GM18951 (cell line): ENCODE results near the gene ATG16L2.
A peak's percentile ranks its signal among the peaks of the same experiment; 100 is the strongest.
"Not testable (repeated sequence)": the region's sequence is repeated elsewhere in the genome, so short reads cannot be mapped to it uniquely, and the experiment has no call there.

Experiments used
- POLR2A ChIP-seq: IDR thresholded peaks from 4 replicates; pipeline ENCODE4 v1.6.1; 2011; ENCODE audit warnings: mild to moderate bottlenecking; ENCODE audit not compliant: insufficient read length, insufficient read depth; ENCODE audit errors: extremely low read depth
- in situ Hi-C: fragments of 300-500 bp; cut with MboI; formaldehyde crosslinking; loops from one replicate; pipeline ENCODE4 v1.12.0; 2022; ENCODE audit warnings: low sequenced_read_pairs, mixed read lengths, inconsistent platforms; ENCODE audit not compliant: unreplicated experiment

ATG16L2 gene

DNA sequence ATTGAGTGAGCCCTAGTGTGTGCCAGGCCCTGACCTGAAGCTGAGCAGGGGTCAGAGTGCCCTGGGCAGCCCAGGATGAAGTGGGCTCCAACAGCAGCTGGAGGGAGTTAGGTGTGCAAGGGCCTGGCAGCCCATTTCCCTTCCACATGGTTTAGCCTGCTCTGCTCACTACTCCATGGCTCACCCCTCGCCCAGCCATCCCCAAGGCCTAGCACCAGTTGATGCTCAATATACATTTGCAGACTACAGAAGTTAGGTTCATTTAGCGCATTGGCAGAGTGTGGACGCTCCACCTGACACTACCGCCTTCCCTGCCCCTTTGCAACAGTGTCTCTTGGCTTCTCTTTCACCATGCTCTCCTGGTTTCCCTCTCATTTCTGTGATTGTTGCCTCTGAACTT is 3.8 kb downstream of the ATG16L2 start:
- TF ChIP-seq POLR2A: no peak
- in situ Hi-C loops: no loop called here

DNA sequence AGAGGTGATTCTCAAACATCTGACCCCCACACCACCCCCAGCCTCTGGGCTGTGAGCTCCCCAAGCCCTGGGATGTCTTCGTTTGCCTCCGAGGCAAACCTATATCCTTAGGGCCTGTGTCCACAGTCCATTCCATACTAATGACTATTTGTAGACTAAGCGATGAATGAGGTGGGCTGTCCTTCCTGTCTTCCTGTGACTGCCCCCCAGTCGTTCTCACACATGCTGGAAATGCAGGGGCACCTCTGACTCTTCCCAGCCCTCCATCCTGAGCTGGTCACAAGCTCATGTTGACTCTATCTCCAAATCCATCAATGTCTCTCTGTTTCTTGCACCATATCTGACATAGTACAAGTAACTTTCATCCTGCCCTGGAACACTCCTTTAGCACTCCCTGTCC is 4.8 kb downstream of the ATG16L2 start:
- in situ Hi-C loops: no loop called here
- no peak for TF ChIP-seq POLR2A

GRCh38 chr11:72820439-72821139 is 6.4 kb downstream of the ATG16L2 start:
- in situ Hi-C loops: no loop called here
- TF ChIP-seq POLR2A: no peak

DNA sequence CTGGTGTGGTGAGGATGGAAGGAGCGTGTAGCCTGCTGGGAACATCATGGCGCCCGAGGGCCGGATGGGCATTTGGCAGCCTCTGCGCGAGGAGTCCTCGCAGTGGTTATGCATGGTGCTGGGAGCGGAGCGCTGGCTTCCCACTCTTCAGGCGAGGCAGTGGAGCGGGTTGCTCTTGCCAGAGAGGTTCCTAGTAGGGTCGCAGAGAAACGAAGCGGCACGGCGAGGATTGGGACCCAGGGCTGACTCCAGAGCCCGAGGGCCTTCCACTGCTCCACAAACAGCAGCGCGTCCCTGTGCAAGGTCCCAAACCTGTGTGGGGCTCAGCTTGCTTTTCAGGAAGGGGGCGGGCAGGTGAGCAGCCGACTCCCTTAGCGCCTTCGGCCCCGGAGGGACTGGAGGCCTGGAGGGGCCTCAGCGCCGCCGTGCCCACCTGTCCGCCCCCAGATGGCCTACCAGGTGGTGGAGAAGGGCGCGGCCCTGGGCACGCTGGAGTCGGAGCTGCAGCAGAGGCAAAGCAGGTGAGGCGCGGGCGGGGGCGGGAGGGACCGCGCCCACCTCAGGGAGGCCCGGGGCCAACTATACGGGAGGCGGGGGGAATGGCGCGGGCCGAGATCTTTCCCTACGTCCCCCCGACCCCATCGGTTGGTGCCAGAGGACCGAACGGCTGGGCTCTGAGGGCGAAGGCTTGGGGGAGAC is 7.2 kb downstream of the ATG16L2 start:
- TF ChIP-seq POLR2A: no peak
- in situ Hi-C loops: no loop called here

GRCh38 chr11:72821920-72822799 is 7.9 kb downstream of the ATG16L2 start:
- in situ Hi-C loops: no loop called here
- TF ChIP-seq POLR2A: peak; percentile 41

GRCh38 chr11:72823105-72823804 is 9.0 kb downstream of the ATG16L2 start:
- in situ Hi-C loops: no loop called here
- peak; percentile 35 for TF ChIP-seq POLR2A

DNA sequence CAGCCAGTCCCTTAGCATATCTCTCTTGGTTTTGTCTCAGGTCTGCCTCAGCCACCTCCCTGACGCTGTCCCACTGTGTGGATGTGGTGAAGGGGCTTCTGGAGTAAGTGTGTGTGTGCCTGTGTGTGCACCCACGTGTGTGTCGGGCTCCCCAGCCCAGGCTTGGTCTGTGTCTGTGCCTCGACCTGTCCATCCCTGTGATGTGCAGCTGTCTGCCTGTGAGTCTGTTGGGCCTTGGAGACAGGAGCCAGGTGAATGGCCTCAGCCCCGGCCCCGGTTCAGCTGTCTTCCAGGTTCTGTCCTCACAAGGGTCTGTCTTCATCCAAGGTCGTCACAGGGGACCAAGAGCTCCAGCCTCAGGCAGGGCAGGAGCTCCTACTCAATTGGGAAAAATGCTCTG is 9.8 kb downstream of the ATG16L2 start:
- no peak for TF ChIP-seq POLR2A
- in situ Hi-C loops: no loop called here

- in situ Hi-C loops: no loop called here
- peak; percentile 38 for TF ChIP-seq POLR2A
These were observed 10.7 kb downstream of the ATG16L2 start for GRCh38 chr11:72824811-72825505.

GRCh38 chr11:72825661-72826060 is 11.4 kb downstream of the ATG16L2 start:
- in situ Hi-C loops: no loop called here
- no peak for TF ChIP-seq POLR2A

- no peak for TF ChIP-seq POLR2A
- in situ Hi-C loops: no loop called here
These were observed 12.2 kb downstream of the ATG16L2 start for GRCh38 chr11:72826191-72826941.

GRCh38 chr11:72826942-72827480 is 12.8 kb downstream of the ATG16L2 start:
- in situ Hi-C loops: no loop called here
- no peak for TF ChIP-seq POLR2A

DNA sequence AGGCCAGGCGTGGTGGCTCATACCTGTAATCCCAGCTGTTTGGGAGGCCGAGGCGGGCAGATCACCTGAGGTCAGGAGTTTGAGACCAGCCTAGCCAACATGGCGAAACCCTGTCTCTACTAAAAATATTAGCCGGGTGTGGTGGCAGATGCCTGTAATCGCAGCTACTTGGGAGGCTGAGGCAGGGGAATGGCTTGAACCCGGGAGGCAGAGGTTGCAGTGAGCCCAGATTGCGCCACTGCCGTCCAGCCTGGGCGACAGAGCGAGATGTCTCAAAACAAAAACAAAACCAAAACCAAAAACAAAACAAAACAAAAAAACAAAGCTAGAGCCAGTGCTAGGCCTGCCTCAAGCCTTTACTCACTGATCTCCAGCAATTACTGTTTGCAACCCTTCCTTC is 13.4 kb downstream of the ATG16L2 start:
- in situ Hi-C loops: not testable (repeated sequence)

DNA sequence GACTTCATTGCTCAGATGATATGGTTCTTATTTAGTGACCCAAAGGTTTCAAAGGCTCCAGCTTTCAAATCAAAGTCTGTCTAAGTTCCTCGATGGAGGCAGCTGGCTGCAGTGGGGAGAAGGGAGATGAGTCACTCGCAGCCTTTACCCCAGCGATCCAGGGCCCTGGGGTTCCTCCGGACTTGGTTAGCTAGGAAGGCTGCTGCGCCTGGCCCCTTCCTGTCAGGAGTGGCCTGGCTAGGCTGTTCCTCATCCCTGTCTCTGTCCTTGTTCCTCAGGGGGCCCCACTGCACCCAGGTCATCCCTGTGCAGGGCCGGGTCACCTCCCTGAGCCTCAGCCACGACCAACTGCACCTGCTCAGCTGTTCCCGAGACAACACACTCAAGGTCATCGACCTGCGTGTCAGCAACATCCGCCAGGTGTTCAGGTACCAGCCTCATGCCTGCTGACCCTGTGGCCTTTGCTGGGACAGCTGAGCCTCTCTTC is 13.9 kb downstream of the ATG16L2 start:
- in situ Hi-C loops: no loop called here
- no peak for TF ChIP-seq POLR2A
